DMS 273 treated with DMSO at 0.1 percent for 48 hours (cell line): ENCODE results near the gene PI16.

Experiments
- DNase-seq: peaks from one replicate; lab custom pipeline; 2025; lab: John Stamatoyannopoulos, UW

Gene PI16

GRCh38 chr6:36999751-37000125, 45.2 kb downstream of the PI16 start:
- DNase-seq: no peak

GRCh38 chr6:37004044-37004980, 49.8 kb downstream of the PI16 start:
- DNase-seq: no peak

GRCh38 chr6:37005061-37005810, 50.7 kb downstream of the PI16 start, which contains the start of gene FGD2:
Gene FGD2 (plus strand): TSS chr6:37005655. CDS start chr6:37005818, 163 bp downstream.
- DNase-seq: no peak

DNA sequence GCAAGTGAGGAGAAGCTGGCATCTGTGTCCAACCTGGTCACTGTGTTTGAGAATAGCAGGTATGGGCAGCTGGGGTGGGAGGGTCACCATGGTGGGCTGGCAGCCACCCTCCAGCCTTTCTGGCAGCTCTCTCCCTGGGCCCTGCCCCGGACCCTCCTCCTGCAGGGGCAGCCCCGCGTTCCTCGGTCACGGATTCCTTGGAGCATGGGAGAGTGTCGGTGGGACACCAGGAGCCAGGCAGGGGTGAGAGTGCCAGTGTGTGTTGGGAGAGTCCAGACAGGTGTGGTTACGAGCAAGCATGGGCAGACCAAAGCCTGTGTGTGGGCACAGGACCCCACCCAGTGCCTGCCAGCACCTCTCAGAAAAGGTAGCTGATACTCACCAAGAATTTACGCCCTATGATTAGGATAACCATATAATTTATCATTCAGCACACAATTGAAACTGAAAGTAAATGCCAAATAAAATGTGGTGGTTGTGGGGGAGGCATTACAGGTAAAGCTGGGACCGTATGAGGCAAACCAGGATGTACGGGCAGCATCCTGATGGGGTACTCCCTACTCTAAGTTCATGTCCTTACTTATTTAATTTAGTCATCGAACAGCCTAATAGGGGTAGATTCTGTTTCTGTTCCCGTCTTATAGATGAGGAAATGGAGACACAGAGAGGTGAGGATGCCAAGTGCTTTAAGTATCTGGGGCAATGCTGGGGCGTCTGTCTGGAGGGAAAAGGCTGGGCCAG, 51.5 kb downstream of the PI16 start:
- DNase-seq: no peak

- no peak for DNase-seq
These were observed 52.3 kb downstream of the PI16 start for GRCh38 chr6:37006793-37007339.

DNA sequence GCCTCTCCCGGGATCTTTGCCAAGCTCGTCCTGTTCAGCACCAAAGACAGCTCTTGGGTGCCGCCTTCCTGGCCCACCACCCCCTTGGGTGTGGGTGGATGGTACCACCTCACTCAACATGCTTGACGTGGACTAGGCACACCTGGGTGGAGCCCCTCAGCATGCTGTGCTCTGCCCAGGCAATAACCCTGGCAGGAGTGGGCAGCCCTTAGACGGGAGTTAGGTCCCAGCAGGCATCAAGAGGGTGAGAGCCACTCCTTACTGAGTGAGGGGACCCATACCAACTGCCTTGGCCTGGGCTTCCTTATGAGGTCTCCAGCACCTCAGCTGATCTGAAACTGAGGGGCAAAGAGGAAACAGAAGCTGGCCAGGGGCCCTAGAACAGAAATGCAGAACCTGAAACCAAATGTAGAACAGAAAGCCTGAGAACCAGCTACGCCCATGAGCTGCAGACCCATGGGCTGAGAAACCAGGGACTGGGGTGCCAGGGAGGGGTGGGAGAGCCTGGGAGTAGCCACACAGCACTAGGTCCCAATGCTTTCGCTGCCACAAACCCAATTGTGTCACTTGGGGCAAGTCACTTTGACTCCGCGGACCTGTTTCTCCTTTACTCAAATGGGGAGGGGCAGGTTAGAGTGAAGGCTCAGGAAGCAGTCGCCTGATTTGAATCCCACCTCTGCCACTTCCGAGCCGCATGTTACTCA, 53.0 kb downstream of the PI16 start:
- DNase-seq: no peak

- no peak for DNase-seq
These were observed 54.2 kb downstream of the PI16 start for GRCh38 chr6:37008484-37009465.

DNA sequence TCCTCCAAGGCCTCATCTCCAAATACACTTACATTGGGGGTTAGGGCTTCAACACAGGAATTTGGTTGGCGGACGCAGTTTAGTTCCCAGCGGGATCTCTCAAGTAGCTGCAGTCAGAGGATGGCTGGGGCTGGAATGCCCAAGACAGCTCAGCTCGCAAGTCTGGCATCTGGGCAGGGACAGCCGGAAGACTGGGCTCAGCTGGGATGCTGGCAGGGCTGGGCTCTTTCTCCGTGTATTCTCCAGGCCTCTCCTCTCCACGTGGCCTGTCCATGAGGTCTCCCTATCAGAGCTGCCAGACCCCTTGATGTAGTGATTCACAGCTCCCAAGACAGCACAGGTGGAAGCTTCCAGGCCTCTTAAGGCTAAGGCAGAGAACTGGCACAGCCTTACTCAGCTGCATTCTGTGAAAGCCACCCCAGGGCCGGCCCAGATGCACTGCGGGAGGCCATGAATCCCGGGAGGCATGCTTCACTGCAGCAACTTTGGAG, 55.9 kb downstream of the PI16 start:
- DNase-seq: no peak

DNA sequence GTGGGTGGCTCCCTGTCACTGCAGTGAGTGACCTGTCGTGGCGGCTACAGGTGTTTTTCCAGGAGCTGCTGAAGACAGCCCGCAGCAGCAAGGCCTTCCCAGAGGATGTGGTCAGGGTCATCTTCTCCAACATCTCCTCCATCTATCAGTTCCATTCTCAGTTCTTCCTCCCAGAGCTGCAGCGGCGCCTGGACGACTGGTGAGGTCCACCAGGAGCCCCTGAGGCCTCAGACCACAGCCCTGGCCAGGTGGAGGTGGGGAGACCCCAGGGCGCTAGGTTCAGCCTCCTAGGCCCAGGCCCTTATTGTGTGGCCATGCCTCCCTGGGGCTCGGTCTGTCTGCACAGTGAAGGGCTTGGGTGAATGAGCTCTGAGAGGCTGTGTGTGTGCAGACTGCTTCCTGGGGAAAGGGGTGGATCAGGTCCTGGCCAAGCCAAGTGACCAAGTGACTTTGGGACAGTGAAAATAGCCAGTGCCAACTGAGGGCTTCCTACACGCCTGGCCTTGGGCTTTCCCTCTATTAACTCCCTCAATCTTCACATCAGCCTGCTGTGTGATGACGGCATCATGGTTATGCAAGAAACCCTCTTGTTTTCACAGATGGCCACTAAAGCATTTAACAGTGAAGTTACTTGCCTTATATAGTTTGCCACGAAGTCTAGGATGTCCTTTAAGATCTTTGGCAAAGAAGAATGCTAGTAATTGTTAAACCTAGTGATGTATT, 57.3 kb downstream of the PI16 start:
- no peak for DNase-seq

GRCh38 chr6:37013516-37014491, 59.3 kb downstream of the PI16 start:
- no peak for DNase-seq
